H54 (cell line): Measurements from ENCODE around the gene DEXI.
"Not testable (repeated sequence)": the region's sequence is repeated elsewhere in the genome, so short reads cannot be mapped to it uniquely, and the experiment has no call there.

ENCODE experiments used
- DNase-seq: peaks from one replicate; pipeline ENCODE4 v3.0.0; 2011; ENCODE audit warnings: low spot score, mixed read lengths; ENCODE audit not compliant: insufficient read length
- FAIRE-seq: peaks from 3 replicates; lab custom pipeline; 2011; peaks lifted over from hg19 to GRCh38; lab: Jason Lieb, UNC
- POLR2A ChIP-seq: IDR thresholded peaks from 2 replicates; pipeline ENCODE4 v1.6.1; 2011; ENCODE audit warnings: low read depth, mild to moderate bottlenecking, low read length

The DEXI gene

DNA sequence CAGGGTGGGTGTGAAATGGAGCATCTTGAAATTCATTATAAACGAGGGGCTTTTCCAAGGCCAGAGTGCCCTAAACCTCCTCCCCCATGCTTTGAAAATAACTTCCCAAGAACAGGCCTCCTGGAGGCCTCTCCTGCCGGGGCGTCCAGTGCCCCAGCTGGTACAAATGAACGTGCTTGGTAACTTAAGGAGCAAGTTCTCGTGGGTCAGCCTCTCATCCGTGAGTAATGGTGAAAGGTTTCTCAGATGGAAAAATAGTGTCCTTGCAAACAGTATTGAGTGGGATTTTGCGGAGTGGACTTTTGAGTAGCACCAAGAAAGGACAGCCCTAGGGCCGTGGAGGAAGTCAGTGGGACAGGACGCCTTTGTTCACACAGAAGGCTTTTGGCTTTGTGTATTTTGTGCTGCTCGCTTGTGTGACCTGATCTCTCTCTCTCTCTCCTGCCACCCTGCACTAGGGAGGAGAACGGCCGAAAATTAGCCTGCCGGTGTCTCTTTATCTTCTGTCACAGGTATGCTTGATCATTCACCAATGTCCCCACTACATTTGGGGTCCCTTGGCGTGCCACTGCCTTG lies 36.7 kb upstream of the DEXI start:
- FAIRE-seq (no peak), DNase-seq (no peak)
- TF ChIP-seq POLR2A: no peak

DNA sequence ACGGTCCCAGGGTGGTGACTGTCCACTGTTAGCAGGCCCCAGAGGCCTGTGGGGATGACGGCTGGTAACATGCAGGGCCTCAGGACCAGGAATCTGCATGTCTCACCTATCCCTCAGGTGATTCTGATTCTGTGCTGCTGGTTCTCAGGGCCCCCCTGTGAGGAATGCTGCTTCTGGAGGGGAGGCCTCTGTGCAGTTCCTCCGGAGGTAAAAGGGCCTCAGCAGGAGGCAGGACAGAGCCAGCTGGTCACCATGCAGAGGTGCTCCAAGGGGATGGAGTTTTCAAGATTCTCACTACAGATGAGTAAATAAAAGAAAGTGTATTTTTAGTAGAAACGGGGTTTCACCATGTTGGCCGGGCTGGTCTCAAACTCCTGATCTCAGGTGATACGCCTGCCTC lies 35.9 kb upstream of the DEXI start:
- DNase-seq (no peak), FAIRE-seq (no peak)
- TF ChIP-seq POLR2A: no peak

DNA sequence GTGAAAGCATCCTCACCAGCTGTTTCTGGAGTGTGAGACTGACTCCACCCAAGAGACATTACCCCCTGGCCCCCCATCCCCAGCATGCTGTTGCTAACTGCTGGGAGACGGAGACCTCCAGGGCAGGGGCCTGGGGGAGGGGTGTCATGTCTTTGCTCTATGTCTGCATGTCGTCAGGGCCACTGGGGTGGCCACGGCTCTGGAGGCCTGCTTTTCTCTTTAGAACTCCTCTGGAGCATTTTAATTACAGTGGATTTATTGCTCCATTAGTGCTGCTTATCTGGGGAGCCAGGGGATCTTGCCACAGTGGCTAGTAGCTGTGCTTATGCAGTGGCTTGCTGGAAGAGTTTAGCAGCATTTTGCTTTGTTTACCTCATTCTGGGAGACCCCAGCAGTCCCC lies 34.4 kb upstream of the DEXI start:
- no peak for TF ChIP-seq POLR2A
- DNase-seq: no peak
- FAIRE-seq: no peak

DNA sequence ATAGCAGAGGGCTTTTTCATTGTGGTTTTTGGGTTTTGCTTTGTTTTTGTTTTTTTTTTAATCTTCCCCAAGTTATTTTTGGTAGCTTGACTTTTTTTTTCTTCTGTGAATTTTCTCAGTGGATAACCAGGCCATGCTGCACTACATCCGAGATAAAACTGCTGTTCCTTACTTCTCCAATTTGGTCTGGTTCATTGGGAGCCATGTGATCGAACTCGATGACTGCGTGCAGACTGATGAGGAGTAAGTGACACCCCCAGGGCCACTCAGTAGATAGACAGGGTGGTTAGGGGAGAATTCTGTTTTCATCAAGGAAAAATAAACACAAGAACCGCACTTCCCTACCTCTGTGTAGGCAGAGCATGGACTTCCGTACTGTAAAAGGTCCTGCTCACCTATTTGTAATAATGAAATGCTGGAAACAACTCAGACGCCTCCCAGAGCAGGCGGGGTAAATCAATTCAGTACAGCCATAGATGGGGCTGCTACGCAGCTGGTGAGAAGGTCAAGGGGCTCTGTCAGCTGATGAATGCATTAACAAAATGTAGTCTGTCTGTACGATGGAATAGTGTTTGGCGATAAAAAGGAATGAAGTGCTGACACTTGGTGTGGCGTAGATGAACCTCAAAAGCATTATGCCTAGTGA lies 30.7 kb upstream of the DEXI start:
- no peak for TF ChIP-seq POLR2A
- DNase-seq (no peak), FAIRE-seq (no peak)

DNA sequence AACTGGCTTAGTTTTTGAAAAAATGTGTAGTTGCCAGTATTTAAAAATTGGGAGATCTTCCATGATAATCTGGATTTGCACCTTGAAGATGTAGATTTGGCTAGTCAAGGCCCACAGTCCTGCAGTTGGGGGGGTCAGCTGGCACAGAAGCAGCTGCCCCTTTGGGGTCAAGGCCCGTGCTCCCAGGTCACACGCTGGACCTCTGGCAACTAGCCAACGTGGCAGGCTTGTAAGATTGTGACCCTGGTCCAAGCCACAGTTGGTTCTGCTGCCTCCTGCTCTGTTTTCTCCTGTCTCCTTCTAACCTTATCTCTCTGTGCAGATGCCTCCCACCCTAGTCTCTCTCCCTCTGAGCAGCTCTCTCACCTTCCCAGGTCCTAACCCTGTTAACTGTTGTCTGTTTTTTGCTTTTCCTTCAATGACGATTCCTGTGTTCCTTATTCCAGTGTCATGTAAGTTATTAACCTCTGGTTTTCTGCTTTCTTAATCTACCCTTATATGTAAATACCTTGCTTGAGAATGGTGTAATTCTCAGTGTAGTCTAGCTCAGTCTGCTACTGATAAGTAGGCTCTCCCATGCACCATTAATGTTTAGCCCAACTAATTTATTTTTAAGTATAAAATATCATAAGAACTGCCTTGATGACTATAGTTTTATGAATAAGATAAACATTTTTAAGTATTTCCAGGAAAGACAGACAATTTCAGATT lies 30.0 kb upstream of the DEXI start:
- DNase-seq: no peak
- no peak for TF ChIP-seq POLR2A
- no peak for FAIRE-seq

DNA sequence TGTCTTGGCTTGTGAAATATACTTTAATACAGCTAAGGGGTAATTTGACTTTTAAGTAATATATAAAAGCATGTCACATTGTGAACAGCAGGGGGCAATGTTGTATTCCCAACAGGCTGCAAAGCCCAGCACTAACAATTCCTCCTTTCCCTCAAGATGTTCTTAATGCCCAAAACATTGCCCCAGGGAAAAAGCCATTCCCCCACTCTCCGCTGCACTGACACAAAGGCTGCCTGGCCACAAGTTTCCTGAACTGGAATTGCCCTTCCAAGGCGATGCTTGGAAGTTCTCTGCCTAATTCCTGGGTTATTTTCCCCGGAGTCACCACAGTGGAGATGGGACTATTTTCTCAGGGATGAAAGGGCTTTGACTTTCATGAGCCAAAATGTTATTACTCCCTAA lies 29.3 kb upstream of the DEXI start:
- FAIRE-seq (peak; percentile 45), DNase-seq (no peak)
- TF ChIP-seq POLR2A: no peak

DNA sequence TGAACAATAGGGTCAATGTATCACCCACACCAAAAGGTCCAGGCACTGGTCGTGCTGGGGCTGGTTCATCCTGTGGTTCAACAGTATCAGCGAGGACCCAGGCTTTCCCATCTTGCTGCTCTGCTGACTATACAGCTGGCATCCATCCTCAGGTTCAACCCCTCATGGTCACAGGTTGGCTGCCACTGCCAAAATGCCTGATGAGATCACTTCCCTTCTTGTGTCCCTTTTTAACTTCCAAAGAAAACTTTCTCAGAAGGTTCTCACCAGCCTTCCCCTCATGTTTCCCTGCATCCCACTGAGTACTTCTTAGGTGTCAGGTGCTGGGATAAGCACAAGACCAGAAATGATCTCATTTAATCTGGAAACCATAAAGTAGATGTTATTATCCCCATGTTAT lies 27.8 kb upstream of the DEXI start:
- DNase-seq (no peak), FAIRE-seq (no peak)
- TF ChIP-seq POLR2A: no peak

DNA sequence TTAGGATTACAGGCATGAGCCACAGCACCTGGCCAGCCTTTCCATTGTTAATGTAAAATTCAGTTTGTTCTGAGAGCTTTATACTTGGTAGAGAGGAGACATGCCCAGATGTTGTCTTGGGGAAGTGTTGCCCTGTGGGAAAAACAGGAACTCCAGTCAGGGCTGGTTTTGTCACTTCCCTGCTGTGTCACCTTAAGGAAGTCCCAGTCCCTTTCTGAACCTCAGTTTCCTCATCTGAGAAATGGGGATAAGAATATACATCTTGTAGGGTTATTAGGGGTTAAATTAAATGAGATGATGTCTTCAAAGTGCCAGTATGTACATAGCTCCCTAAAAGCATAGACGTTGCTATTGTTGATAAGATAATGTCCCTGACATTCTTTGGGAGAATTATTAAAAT lies 27.3 kb upstream of the DEXI start:
- DNase-seq: no peak
- no peak for TF ChIP-seq POLR2A
- FAIRE-seq: no peak

DNA sequence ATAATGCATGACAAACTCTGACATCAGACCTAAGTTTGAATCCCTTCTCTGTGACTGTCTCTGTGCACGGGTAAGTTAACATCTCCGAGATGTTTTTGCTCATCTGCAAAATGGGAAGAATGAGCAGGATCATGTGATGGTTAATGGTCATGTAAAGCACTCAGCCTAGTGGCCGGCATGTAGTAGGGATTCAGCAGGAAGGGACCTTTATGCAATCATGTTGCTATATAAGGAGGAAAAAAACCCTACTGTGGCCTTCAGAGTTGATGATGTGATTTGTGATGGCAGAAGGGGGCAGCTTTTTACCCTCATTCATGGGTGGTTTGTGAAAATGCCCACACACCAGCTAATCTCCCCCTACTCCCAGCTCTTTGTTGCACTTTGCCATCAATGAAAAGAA lies 26.2 kb upstream of the DEXI start:
- DNase-seq (no peak), FAIRE-seq (no peak)
- TF ChIP-seq POLR2A: no peak

DNA sequence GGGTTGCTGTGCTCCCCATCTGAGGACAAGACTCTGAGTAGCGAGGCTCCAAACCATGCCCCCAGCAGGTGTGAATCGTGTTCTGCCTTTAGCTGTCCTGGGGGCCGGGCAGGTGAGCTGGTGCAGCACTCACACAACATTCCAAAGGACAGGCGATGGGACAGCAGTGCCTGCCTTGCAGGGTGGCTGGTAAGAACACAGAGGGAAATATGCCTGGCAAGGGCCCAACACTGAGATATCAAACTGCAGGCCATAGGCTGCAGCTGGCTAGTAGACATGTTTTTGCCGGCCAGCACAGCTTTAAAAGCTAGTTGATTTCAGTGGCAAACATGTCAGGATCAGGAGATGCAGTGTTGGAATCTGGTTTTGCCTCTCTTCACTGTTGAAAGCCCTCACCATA lies 25.7 kb upstream of the DEXI start:
- no peak for DNase-seq
- FAIRE-seq: no peak
- no peak for TF ChIP-seq POLR2A

DNA sequence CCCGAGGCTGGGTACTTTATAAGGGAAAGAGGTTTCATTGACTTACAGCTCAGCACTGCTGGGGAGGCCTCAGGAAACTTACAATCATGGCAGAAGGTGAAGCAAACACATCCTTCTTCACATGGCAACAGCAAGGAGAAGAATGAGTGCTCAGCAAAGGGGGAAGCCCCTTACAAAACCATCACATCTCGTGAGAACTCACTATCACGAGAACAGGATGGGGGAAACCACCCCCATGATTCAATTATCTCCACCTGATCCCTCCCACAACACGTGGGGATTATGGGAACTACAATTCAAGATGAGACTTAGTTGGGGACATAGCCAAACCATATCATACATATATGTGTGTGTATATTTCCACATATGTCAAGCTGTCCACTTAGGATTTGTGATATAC lies 24.3 kb upstream of the DEXI start:
- not testable (repeated sequence) for DNase-seq, FAIRE-seq

DNA sequence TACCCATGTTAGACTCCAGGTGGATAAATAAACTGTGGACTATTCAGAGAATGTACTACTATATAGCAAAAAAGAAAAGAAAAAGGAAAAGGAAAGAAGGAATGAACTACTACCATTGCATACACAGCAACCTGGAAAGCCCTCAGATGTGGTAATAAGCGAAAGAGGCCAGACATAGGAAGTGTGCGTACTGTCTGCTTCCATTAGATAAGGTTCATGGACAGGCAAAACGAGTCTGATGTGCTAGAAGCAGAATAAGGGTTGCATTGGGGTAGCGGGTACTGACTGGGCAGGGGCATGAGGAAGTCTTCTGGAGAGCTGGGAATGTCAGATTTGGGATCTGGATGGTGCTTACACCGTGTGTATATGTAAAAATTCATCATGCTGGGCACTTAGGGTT lies 23.9 kb upstream of the DEXI start:
- no peak for TF ChIP-seq POLR2A
- no peak for FAIRE-seq
- DNase-seq: no peak

DNA sequence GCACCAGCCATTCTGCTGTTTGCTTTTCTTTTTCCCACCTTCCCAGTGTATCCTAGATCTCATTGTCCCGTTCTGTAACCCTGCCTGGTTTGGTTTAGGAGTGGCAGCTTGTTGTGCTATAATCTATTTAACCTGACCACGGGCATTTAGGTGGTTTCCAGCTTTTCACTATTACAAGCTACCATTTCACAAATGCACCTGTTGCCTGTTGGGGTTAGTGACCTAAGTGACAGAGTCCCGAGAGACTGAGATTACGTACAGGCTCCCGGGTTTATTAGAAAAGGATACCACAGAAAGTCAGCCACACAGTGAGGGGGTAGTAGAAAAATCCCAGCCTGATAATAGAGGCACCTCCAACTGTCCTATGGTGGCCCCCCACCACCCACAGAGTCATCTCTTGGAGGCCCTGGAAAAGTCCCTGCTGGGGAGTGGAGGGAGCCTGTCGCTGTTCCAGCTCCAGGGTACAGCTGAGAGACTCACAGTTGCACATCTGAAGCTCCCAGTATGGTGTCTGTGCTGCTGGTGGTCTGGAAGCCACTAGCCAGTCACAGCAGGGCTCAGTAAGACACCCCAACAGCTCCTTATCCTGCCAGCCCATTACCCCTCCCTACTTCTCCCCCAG lies 23.3 kb upstream of the DEXI start:
- FAIRE-seq (no peak), DNase-seq (no peak)
- TF ChIP-seq POLR2A: no peak

DNA sequence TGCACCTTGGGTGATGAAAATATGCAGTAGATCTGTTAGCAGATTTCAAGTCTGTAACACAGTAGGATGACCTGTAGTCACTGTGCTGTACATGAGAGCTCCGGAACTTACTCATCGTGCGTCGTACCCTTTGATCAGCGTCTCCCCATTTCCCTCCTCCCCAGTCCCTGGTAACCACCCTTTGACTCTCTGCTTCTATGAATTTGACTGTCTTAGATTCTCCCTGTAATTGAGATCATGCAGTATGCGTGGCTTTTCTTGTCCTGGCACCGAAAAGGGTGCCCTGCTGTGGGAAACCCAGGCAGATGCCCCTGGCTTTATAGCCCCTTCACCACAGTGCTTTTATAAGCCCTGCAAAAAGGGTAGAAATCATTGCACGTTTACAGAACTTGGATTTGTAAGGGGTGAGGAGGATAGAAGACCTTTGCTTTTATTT lies 22.6 kb upstream of the DEXI start:
- no peak for DNase-seq
- FAIRE-seq: no peak
- TF ChIP-seq POLR2A: no peak
